Right lobe of liver (tissue), 6 donors: ENCODE results near the gene GBP2. TPM values are rescaled to one million over a fixed set of nuclear protein-coding genes. Genes with fewer than 3 reads are reported as not detected.
"Not testable (repeated sequence)": the region's sequence is repeated elsewhere in the genome, so short reads cannot be mapped to it uniquely, and the experiment has no call there.

Experiments
- ATAC-seq, 4 donors: fragments of 200-7000 bp; cut with Tn5 transposase; one replicate each; pipeline ENCODE4 v1.9.1; 2020; ENCODE audit warnings: mild to moderate bottlenecking in 4 of 4, moderate library complexity in 4 of 4
- DNase-seq, 3 donors: peaks; one replicate each; pipeline ENCODE4 v3.0.0-alpha.2; 2020
- H3K27ac ChIP-seq, 3 donors: fragments of 200-600 bp; one replicate each; pipeline ENCODE4 v1.8.0; 2022
- H3K27me3 ChIP-seq, 2 donors: fragments of 200-600 bp; one replicate each; pipeline ENCODE4 v1.8.0; 2022
- H3K36me3 ChIP-seq, 4 donors: fragments of 200-600 bp; sonication (generic) in 1 of 4; one replicate each; pipeline versions ENCODE4 v1.5.1 to v1.8.0; 2017 to 2022; ENCODE audit warnings: control low read depth in 1 of 4
- H3K4me1 ChIP-seq, 4 donors: fragments of 200-600 bp; sonication (generic) in 1 of 4; one replicate each; pipeline versions ENCODE4 v1.5.1 to v1.8.0; 2017 to 2022; ENCODE audit warnings: control low read depth in 1 of 4
- H3K4me3 ChIP-seq, 3 donors: fragments of 200-600 bp; one replicate each; pipeline ENCODE4 v1.8.0; 2022
- H3K9me3 ChIP-seq, 4 donors: fragments of 200-600 bp; sonication (generic) in 1 of 4; one replicate each; pipeline versions ENCODE4 v1.5.1 to v1.8.0; 2017 to 2022; ENCODE audit warnings: control low read depth in 1 of 4
- CTCF ChIP-seq, 4 donors: fragments of 200-600 bp in 3 of 4; fragments of 450-650 bp in 1 of 4; IDR thresholded peaks; one replicate each; pipeline versions ENCODE4 v1.5.1 to v1.8.0; 2016 to 2022; ENCODE audit warnings: antibody characterized with exemption in 4 of 4, mild to moderate bottlenecking in 2 of 4
- POLR2A ChIP-seq: fragments of 450-650 bp; IDR thresholded peaks from one replicate; pipeline ENCODE4 v1.6.1; 2017; ENCODE audit warnings: antibody characterized with exemption, mild to moderate bottlenecking
- WGBS: methylation state at CpG from one replicate; pipeline ENCODE4 v1.1.6; 2018; ENCODE audit warnings: low coverage, low lambda C conversion rate; ENCODE audit not compliant: insufficient coverage; ENCODE audit errors: missing lambda C conversion rate; 5-methylcytosine and 5-hydroxymethylcytosine counted together
- intact Hi-C, 2 donors: fragments of 100-400 bp; cut with DNase I; formaldehyde crosslinking; loops; one replicate each; pipeline versions ENCODE4 v1.11.2 to v1.14.1; 2022
- total RNA-seq, 6 experiments: library from RNA; depleted of rRNA in 2 of 6; stranded (reverse); fragments of >200 nt in 2 of 6; fragmentation: NEBNext Ultra II Directional in 3 of 6; extraction: Animal tissue kit (Norgen Biotek cat#: 25700) in 3 of 6; gene quantifications; one replicate each; pipeline versions ENCODE4 v1.1.0 to v1.2.4, GENCODE V29; 2016 to 2023
- donor health status: DM: no; HTN: yes; CAD: no.
- donor health status: DM: no; HTN: no; CAD: no.
- donor health status: DM: no; HTN: no; CAD: no.
- donor health status: DM: no; HTN: yes; CAD: no.
- donor health status: DM: no; HTN: yes; CAD: no.

The GBP2 gene
- total RNA-seq, 6 experiments from 2014 or later, result 7.8 to 64.5 (median 26.8) TPM

GRCh38 chr1:89081005-89081404 is 44.9 kb downstream of the GBP2 start:
- Histone ChIP-seq H3K4me1 (no peaks in the 10 kb centered on the region), H3K27me3 (no peaks in the 10 kb centered on the region), H3K9me3 (no peaks in the 10 kb centered on the region), H3K4me3 (no peak overlapping the region), H3K27ac (no peak overlapping the region), H3K36me3 (no peaks in the 10 kb centered on the region)
- DNase-seq (no peak), ATAC-seq (peak in 2 of 4 donors; percentile 45 to 55)
- intact Hi-C loops, result loop anchor here in 1 of 2 donors (10.0 kb wide), 1 partner anchor 274 kb away; no protein-coding TSS in a partner anchor
- TF ChIP-seq POLR2A (no peak), CTCF (IDR thresholded peaks at IDR 0.05) (no peak)
- 52% methylated on average over 3 of the region's 3 CpGs for WGBS

DNA sequence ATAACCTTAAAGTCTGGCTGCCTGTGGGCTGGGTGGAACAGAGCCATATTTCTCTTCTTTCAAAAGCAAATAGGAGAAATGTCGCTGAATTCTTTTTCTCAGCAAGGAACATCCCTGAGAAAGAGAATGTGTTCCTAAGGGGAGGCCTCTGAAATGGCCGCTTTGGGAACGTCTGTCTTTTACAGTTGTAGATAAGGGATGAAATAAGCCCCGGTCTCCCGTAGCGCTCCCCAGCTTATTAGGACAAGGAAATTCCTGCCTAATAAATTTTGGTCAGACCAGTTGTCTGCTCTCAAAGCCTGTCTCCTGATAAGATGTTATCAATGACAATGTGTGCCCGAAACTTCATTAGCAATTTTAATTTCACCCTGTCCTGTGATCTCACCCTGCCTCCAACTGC is 45.8 kb downstream of the GBP2 start:
- H3K27ac ChIP-seq, result not testable (repeated sequence)
- intact Hi-C loops, result loop anchor here in 1 of 2 donors (10.0 kb wide), 1 partner anchor 275 kb away; no protein-coding TSS in a partner anchor
- WGBS, result 85% methylated on average over 2 of the region's 7 CpGs

DNA sequence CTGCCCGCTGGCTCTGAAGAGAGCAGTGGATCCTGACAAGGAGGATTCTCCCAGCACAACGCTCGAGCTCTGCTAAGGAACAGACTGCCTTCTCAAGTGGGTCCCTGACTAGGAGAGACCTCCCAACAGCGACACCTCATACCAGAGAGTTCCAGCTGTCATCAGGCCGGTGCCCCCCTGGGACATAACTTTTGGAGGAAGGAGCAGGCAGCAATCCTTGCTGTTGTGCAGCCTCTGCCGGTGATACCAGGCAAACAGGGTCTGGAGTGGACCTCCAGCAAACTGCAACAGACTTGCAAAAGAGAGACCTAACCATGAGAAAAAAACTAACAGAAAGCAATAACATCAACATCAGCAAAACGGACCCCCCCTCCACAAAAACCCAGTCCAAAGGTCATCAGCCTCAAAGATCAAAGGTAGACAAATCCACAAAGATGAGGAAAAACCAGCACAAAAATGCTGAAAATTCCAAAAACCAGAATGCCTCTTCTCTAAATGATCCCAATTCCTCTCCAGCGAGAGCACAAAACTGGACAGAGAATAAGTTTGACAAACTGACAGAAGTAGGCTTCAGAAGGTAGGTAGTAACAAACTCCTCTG is 53.3 kb downstream of the GBP2 start:
- peaks cover 0 to 11% (median 0%) of the 10 kb centered on the region in 4 donors for H3K4me1 ChIP-seq
- H3K4me3 ChIP-seq, intact Hi-C loops, H3K36me3 ChIP-seq, H3K9me3 ChIP-seq, H3K27me3 ChIP-seq: not testable (repeated sequence)
- WGBS, result 14% methylated on average over 3 of the region's 8 CpGs
- peak overlapping the region in 1 of 3 donors; percentile 5 for H3K27ac ChIP-seq
- peak in 2 of 4 donors; percentile 26 to 36 for TF ChIP-seq CTCF (IDR thresholded peaks at IDR 0.05)
- peak; percentile 20 to 64 (median 45) for ATAC-seq
- peak in 1 of 3 donors; percentile 23 for DNase-seq

More for the DNA sequence above, 45.8 kb downstream of the GBP2 start:
- not testable (repeated sequence) for H3K4me3 ChIP-seq, H3K36me3 ChIP-seq, H3K4me1 ChIP-seq, DNase-seq, H3K27me3 ChIP-seq, H3K9me3 ChIP-seq, ATAC-seq

DNA sequence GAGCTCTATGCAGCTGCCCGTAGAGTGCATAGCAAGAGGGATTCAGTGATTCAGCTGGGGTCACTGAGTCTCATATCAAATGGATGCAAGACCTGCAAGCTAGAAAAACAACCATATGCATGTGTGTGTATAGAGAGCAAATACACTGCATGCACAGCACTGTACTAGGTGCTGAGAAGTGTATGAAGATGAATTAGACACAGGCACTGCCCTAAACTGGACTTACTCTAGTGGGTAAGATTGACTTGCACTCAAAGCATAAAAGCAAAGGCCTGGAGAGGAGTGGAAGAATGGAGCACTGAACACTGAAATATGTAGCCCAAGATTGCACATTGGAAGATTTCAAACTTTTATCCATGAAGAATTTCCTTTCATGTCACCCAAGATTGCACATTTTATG is 55.4 kb downstream of the GBP2 start:
- peak overlapping the region in 2 of 3 donors; percentile 52 to 64 for H3K27ac ChIP-seq
- H3K36me3 ChIP-seq, result no peaks in the 10 kb centered on the region
- 69% methylated on average over 1 of the region's 1 CpG for WGBS
- TF ChIP-seq POLR2A, result no peak
- no peak for TF ChIP-seq CTCF (IDR thresholded peaks at IDR 0.05)
- H3K4me3 ChIP-seq, result peak overlapping the region in 1 of 3 donors; percentile 7
- H3K27me3 ChIP-seq, result no peaks in the 10 kb centered on the region
- H3K4me1 ChIP-seq, result peaks cover 0 to 11% (median 0%) of the 10 kb centered on the region in 4 donors
- intact Hi-C loops, result no loop called here
- ATAC-seq (peak in 2 of 4 donors; percentile 6 to 26), DNase-seq (no peak)
- no peaks in the 10 kb centered on the region for H3K9me3 ChIP-seq

DNA sequence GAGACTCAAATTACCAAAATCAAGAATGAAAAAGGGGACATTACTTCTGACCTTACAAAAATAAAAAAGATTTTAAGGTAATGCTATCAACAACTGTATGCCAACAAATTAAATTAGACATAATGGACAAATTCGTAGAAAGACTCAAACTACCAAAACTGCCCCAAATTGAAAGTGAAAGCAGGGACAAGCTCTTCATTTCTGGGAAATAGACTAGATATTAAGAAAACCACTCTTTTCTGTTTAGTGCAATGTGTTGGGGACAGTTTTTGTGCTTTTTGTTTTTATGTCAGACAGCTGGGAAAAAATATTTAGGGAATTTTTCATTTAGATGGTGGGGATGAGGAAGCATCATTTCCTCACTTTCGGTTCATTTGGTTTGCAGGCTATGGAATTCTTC is 56.0 kb downstream of the GBP2 start:
- 23% methylated on average over 2 of the region's 2 CpGs for WGBS
- intact Hi-C loops, result no loop called here
- peaks cover 0 to 11% (median 0%) of the 10 kb centered on the region in 4 donors for H3K4me1 ChIP-seq
- H3K27me3 ChIP-seq, result no peaks in the 10 kb centered on the region
- H3K36me3 ChIP-seq, result no peaks in the 10 kb centered on the region
- TF ChIP-seq POLR2A, result no peak
- no peak for TF ChIP-seq CTCF (IDR thresholded peaks at IDR 0.05)
- H3K27ac ChIP-seq, result peak overlapping the region; percentile 52 to 77 (median 64)
- peak overlapping the region; percentile 7 to 26 (median 22) for H3K4me3 ChIP-seq
- H3K9me3 ChIP-seq, result no peaks in the 10 kb centered on the region
- peak; percentile 7 to 38 (median 26) for ATAC-seq
- no peak for DNase-seq
